ENCODE measurements around the gene USF1.

GRCh38 chr1:161019751-161020495, 25.9 kb downstream of the USF1 start:
- TF ChIP-seq CTCF (IDR thresholded peaks at IDR 0.05; ENCODE audit: insufficient read depth, low read depth, low read length) = no peak
- no peak for TF ChIP-seq EZH2 (IDR thresholded peaks at IDR 0.05; ENCODE audit: insufficient read depth, low read length)

Data from astrocyte (in vitro differentiated cells and primary cell).